Measurements from ENCODE around the gene EXOC6B. TPM values are rescaled to one million over a fixed set of nuclear protein-coding genes. Genes with fewer than 3 reads are reported as not detected.

The EXOC6B gene
- total and polyA plus RNA-seq, 10 of the 15 experiments (the other 5 are each of a cell fraction or from before 2014, with no cell fraction given) = 0.23 to 2.2 (median 1.2) TPM

DNA sequence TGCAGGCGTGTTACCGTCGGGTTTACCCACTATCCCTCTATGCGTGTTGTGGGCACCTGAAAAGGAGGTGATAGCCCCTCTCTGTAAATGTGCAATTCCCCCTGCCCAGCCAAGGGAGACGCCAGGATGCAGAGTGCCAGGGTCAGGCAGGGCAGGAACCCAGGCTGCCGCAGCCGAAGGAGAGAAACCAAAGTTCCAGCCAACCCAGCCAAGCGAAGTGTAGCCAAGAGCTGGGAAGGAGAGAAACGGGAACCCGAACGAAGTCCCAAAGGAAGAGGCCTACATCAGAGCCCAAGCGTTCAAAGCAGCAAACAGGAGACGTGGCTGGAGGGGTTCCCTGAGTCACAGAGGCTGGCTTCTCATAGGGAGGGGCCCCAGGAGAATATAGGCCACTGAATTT lies 37.2 kb upstream of the EXOC6B start:
- Histone ChIP-seq H3K27me3 (replicated peaks in 1 of 2; ENCODE audit: control insufficient read depth in 2 of 2, insufficient read depth in 2 of 2, low read length in 1 of 2) (no peaks in the 10 kb centered on the region), H3K4me2 (ENCODE audit: control insufficient read depth, insufficient read depth) (peak overlapping the region; percentile 89), H3K27ac (ENCODE audit: control insufficient read depth, insufficient read depth) (no peak overlapping the region), H2AFZ (ENCODE audit: control insufficient read depth, low read depth, low read length) (no peak overlapping the region), H4K20me1 (ENCODE audit: control insufficient read depth, insufficient read depth) (no peaks in the 10 kb centered on the region), H3K4me3 (no peak overlapping the region), H3K36me3 (ENCODE audit: control insufficient read depth in 2 of 2, insufficient read depth in 2 of 2, low read length in 1 of 2) (no peaks in the 10 kb centered on the region), H3K4me1 (ENCODE audit: control insufficient read depth, insufficient read depth, low read length) (peaks cover 7% of the 10 kb centered on the region), H3K79me2 (ENCODE audit: control insufficient read depth, insufficient read depth, low read length) (no peaks in the 10 kb centered on the region), H3K9me3 (replicated peaks; ENCODE audit: control insufficient read depth, insufficient read depth, low read length) (no peaks in the 10 kb centered on the region), H3K9ac (ENCODE audit: control insufficient read depth, insufficient read depth, low read length) (no peak overlapping the region)
- intact Hi-C loops (cut with micrococcal nuclease; ENCODE audit: unreplicated experiment) = loop anchor here (2.0 kb wide), 1 partner anchor 40 kb away; no protein-coding TSS in a partner anchor
- in situ Hi-C loops (cut with MboI) = no loop called here
- no peak for TF ChIP-seq NR2F1 (conservative IDR thresholded peaks at IDR 0.05)
- TF ChIP-seq, protein P1, sequence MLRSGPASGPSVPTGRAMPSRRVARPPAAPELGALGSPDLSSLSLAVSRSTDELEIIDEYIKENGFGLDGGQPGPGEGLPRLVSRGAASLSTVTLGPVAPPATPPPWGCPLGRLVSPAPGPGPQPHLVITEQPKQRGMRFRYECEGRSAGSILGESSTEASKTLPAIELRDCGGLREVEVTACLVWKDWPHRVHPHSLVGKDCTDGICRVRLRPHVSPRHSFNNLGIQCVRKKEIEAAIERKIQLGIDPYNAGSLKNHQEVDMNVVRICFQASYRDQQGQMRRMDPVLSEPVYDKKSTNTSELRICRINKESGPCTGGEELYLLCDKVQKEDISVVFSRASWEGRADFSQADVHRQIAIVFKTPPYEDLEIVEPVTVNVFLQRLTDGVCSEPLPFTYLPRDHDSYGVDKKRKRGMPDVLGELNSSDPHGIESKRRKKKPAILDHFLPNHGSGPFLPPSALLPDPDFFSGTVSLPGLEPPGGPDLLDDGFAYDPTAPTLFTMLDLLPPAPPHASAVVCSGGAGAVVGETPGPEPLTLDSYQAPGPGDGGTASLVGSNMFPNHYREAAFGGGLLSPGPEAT (IDR thresholded peaks at IDR 0.05; ENCODE audit: low read depth) = no peak
- ATAC-seq (no peak), FAIRE-seq (no peak), DNase-seq (ENCODE audit: low read depth, low spot score) (no peak)
- 41% methylated on average over 13 of the region's 13 CpGs for WGBS (ENCODE audit: insufficient coverage, insufficient replicate concordance, low lambda C conversion rate, missing lambda C conversion rate)
- ChIA-PET SMC1A (ENCODE audit: uncharacterized antibody, unreplicated experiment) (interaction anchor here (0.6 to 1.5 kb wide), 5 partner anchors 25 to 543 kb away, joined by 3 to 5 read pairs (median 4); partner anchors contain the start of gene SPR), RAD21 (ENCODE audit: unreplicated experiment) (interaction anchor here (0.6 to 1.3 kb wide), 2 partner anchors 55 to 91 kb away, joined by 3 to 4 read pairs; partner anchors contain the start of gene EMX1), POLR2A (no interaction called here), CTCF (interaction anchor here (0.6 to 6.0 kb wide), 23 partner anchors 9 to 314 kb away, joined by 3 to 52 read pairs (median 4); partner anchors contain the start of gene SPR)
- BruUV-seq (replicated peaks) = no TSS peak

DNA sequence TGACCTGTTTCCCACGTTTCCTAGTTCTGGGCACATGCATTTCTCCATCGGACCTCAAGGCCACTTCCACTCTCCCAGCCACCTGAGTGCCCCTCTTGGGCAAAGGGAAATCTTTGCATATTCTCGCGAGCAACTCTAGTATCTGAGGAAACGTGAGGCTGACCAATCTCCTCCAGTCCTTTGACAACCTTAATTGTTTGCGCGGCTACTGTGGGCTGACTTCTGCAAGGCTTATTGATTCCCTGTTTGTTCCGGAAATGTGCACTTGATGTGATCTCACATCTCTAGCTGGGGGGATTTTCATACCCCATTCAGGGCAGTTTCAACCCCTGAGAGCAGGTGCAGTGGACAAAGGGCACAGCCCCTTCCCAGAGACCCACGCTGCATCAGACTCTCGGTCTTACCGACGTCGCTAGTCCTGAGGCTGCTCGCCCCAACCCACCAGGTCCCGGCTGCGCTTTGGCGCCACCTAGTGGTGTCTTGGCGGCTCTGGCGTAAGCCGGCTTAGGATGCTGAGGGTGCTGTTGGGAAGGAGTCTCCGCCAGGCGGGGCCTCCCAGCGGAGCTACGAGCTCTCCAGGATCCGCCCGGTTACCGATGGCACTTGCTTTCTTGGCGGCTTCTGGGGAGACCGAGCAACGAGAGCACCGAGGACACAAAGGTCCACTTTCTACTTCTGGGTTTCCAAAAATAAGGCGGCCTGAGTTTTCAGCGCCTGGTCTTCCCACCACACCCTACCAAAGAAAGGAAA lies 36.6 kb upstream of the EXOC6B start:
- peak; percentile 97 for ATAC-seq
- ChIA-PET CTCF (interaction anchor here (0.6 to 6.0 kb wide), 27 partner anchors 11 to 315 kb away, joined by 3 to 52 read pairs (median 4); partner anchors contain the start of gene SPR), POLR2A (no interaction called here), SMC1A (ENCODE audit: uncharacterized antibody, unreplicated experiment) (interaction anchor here (0.6 to 1.6 kb wide), 6 partner anchors 49 to 544 kb away, joined by 3 to 8 read pairs (median 4); no protein-coding TSS in a partner anchor), RAD21 (ENCODE audit: unreplicated experiment) (interaction anchor here (0.6 to 1.3 kb wide), 2 partner anchors 55 to 91 kb away, joined by 3 to 4 read pairs; partner anchors contain the start of gene EMX1)
- Histone ChIP-seq H3K36me3 (ENCODE audit: control insufficient read depth in 2 of 2, insufficient read depth in 2 of 2, low read length in 1 of 2) (no peaks in the 10 kb centered on the region), H3K9ac (ENCODE audit: control insufficient read depth, insufficient read depth, low read length) (no peak overlapping the region), H3K79me2 (ENCODE audit: control insufficient read depth, insufficient read depth, low read length) (no peaks in the 10 kb centered on the region), H3K27me3 (replicated peaks in 1 of 2; ENCODE audit: control insufficient read depth in 2 of 2, insufficient read depth in 2 of 2, low read length in 1 of 2) (no peaks in the 10 kb centered on the region), H2AFZ (ENCODE audit: control insufficient read depth, low read depth, low read length) (peak overlapping the region; percentile 59; the same call in 1 of the 2 replicates), H3K4me3 (0 out of 2 replicates have a peak overlapping the region, but pooled peaks have one; percentile 23), H4K20me1 (ENCODE audit: control insufficient read depth, insufficient read depth) (no peaks in the 10 kb centered on the region), H3K4me2 (ENCODE audit: control insufficient read depth, insufficient read depth) (peak overlapping the region; percentile 89), H3K9me3 (replicated peaks; ENCODE audit: control insufficient read depth, insufficient read depth, low read length) (no peaks in the 10 kb centered on the region), H3K4me1 (ENCODE audit: control insufficient read depth, insufficient read depth, low read length) (peaks cover 7% of the 10 kb centered on the region), H3K27ac (ENCODE audit: control insufficient read depth, insufficient read depth) (no peak overlapping the region)
- peak; percentile 87 for FAIRE-seq
- no TSS peak for BruUV-seq (replicated peaks)
- in situ Hi-C loops (cut with MboI) (no loop called here), intact Hi-C loops (cut with micrococcal nuclease; ENCODE audit: unreplicated experiment) (loop anchor here (2.0 kb wide), 1 partner anchor 40 kb away; no protein-coding TSS in a partner anchor)
- 3% methylated on average over 33 of the region's 33 CpGs for WGBS (ENCODE audit: insufficient coverage, insufficient replicate concordance, low lambda C conversion rate, missing lambda C conversion rate)
- peak; percentile 37 for DNase-seq (ENCODE audit: low read depth, low spot score)
- no peak for TF ChIP-seq MYC (IDR thresholded peaks at IDR 0.05; ENCODE audit: insufficient read depth, insufficient read length, insufficient replicate concordance, low read length, severe bottlenecking)
- TF ChIP-seq CEBPB (IDR thresholded peaks at IDR 0.05; ENCODE audit: borderline replicate concordance in 1 of 2, low read depth in 2 of 2, low read length in 2 of 2) = no peak
- TF ChIP-seq RB1 (IDR thresholded peaks at IDR 0.05; ENCODE audit: borderline replicate concordance) = peak; percentile 57; the same call in 1 of the 2 replicates
- TF ChIP-seq, protein P2, sequence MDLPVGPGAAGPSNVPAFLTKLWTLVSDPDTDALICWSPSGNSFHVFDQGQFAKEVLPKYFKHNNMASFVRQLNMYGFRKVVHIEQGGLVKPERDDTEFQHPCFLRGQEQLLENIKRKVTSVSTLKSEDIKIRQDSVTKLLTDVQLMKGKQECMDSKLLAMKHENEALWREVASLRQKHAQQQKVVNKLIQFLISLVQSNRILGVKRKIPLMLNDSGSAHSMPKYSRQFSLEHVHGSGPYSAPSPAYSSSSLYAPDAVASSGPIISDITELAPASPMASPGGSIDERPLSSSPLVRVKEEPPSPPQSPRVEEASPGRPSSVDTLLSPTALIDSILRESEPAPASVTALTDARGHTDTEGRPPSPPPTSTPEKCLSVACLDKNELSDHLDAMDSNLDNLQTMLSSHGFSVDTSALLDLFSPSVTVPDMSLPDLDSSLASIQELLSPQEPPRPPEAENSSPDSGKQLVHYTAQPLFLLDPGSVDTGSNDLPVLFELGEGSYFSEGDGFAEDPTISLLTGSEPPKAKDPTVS (IDR thresholded peaks at IDR 0.05; ENCODE audit: low read depth, low read length) = no peak
- TF ChIP-seq, protein P3, sequence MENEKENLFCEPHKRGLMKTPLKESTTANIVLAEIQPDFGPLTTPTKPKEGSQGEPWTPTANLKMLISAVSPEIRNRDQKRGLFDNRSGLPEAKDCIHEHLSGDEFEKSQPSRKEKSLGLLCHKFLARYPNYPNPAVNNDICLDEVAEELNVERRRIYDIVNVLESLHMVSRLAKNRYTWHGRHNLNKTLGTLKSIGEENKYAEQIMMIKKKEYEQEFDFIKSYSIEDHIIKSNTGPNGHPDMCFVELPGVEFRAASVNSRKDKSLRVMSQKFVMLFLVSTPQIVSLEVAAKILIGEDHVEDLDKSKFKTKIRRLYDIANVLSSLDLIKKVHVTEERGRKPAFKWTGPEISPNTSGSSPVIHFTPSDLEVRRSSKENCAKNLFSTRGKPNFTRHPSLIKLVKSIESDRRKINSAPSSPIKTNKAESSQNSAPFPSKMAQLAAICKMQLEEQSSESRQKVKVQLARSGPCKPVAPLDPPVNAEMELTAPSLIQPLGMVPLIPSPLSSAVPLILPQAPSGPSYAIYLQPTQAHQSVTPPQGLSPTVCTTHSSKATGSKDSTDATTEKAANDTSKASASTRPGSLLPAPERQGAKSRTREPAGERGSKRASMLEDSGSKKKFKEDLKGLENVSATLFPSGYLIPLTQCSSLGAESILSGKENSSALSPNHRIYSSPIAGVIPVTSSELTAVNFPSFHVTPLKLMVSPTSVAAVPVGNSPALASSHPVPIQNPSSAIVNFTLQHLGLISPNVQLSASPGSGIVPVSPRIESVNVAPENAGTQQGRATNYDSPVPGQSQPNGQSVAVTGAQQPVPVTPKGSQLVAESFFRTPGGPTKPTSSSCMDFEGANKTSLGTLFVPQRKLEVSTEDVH (IDR thresholded peaks at IDR 0.05; ENCODE audit: low read depth, partially characterized antibody) = no peak

All from GM12878 (cell line).